GM21526 (cell line): Measurements from ENCODE around the gene ONECUT3.

Experiments used
- ATAC-seq: cut with Tn5 transposase; IDR thresholded peaks from one replicate; pipeline ENCODE4 v1.9.1; 2021; ENCODE audit warnings: moderate library complexity; ENCODE audit not compliant: unreplicated experiment, low FRiP score

The ONECUT3 gene

GRCh38 chr19:1811942-1812425, 58.7 kb downstream of the ONECUT3 start, which contains the start of gene ATP8B3:
TSS of gene ATP8B3 (minus strand) at chr19:1812276. CDS start at chr19:1811736, 540 bp downstream.
- peak; percentile 26 for ATAC-seq

DNA sequence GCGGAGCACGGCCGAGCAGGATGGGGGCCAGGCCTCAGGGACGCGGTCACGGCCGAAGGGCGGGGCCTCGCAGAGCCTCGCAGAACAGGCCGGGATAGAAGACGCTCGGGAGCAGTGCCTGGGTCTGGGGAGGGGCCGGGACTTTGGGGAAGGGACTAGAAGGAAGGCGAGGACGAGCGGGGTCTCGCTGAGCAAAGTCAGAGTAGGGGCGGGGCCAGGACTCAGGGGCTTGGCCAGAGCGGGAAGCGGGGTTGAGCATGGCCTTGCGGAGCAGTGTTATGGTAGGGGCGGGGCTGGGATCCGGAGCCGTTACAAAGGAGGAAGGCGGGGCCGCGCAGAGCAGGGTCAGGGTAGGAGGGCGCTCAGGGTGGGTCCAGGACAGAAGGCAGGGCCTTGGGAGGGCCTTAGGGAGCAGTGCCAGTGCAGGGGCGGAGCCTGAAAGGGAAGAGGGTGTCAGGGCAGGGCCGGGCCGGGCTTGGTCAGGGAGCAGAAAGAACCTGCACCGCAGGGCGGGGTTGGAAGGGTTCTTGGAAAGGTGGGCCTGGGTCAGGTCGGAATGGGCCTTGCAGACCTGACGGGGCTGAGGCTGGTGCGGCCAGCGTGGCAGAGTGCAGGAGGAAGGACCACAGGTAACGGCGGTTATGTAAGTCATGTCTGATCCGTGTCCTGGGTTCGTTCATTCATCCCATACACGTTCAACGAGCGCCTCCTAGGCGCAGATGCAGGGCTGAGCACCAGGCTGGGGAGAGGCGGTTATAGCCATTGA, 59.3 kb downstream of the ONECUT3 start:
- ATAC-seq: peak; percentile 70

DNA sequence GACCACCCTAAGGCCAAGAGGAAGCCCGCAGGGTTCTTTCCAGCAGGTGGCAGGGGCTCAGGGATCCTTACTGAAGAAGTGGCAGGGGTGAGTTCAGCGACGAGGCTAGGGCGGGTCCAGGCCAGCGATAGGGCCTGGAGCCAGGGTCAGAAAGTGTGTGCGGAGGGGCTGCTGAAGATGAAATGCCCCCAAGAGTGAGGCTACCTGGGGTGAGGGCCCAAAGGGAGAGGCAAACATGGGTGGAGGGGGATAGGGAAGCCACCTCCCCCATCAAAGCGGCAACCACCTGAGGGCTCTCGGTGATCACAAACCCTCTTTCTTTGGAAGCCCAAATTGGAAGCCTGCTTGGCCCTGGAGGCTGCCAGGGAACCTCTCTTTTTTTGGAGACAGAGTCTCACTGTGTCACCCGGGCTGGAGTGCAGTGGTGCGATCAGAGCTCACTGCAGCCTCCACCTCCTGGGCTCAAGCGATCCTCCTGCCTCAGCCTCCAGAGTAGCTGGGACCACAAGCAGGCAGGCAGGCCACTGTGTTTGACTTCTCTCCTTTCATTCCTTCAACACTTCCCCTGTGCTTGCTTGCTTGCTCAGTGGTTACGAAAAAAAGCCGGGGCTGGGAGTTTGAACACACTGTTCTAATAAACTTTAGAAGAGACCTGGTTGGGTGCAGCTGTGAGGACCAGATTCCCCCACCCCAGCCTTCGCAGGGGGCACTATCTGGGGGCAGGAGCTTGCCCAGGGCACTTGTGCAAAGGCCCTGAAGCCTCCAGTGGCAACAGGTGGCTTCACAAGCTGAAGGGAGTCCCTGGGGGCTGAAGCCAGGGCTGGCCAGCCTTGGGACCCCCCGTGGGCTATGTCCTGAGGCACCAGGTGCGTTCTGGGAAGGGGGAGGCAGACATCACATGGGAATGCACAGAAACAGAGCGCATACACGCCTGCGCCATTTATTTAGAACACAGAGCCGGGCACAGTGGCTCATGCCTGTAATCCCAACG, 60.2 kb downstream of the ONECUT3 start:
- no peak for ATAC-seq

DNA sequence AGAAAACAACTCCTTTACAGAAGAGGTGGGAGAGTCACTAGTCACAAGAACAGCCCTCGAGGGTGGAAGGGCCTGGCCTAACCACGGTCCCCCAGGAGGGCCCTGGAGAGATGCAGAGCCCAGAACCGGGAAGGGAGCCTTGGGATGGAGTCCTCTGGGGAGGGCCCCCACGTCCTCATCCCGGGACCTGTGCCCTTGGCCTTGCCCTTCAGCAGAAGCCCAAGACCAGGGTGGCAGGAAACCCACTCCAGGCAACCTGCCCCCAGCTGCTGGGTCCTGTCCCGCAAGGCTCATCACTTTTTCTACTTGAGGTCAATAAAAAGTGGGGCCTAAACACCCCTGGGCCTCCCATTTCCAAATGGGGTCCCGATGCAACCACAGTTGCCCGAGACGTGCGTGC, 61.1 kb downstream of the ONECUT3 start:
- no peak for ATAC-seq

DNA sequence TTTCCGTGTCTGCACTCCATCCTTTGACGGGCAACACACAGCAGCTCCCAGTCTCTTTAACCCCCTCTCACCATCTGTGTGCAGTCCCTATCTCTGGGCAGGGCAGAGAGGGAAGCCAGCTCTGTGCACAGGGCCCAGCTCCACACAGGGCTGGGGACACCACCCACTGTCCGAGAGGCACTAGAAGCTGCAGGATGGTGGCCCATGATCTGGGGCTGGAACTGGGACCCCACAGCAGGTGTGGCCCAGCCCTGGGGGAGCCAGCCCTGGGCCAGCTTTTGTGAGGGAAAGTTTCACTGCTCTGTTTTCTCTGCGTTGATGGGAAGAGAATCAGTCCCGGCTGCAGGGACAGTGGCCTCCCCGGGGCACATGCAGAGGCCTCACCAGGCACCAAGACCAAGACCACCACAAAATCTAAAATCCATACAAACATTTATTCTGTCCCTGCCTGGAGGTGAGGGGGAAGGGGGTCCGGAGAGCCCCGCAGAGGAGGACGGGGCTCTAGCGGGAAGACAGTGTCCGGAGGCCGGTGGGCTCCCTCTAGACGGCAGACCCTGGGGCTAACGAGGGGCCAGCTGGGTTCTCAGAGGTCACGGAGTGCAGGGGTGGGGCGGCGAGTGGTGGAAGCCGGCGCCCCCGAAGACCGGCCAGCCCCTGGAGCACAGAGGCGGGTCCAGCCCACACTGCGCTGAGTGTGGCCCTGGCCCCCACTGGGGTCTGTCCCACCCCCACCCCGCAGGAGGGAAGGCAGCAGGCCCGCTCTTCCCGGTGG, 61.7 kb downstream of the ONECUT3 start:
- no peak for ATAC-seq

- ATAC-seq: no peak
These were observed 62.6 kb downstream of the ONECUT3 start for GRCh38 chr19:1815605-1816529.

GRCh38 chr19:1816530-1817298, 63.4 kb downstream of the ONECUT3 start:
- ATAC-seq: no peak

GRCh38 chr19:1817553-1818179, 64.4 kb downstream of the ONECUT3 start:
- no peak for ATAC-seq

DNA sequence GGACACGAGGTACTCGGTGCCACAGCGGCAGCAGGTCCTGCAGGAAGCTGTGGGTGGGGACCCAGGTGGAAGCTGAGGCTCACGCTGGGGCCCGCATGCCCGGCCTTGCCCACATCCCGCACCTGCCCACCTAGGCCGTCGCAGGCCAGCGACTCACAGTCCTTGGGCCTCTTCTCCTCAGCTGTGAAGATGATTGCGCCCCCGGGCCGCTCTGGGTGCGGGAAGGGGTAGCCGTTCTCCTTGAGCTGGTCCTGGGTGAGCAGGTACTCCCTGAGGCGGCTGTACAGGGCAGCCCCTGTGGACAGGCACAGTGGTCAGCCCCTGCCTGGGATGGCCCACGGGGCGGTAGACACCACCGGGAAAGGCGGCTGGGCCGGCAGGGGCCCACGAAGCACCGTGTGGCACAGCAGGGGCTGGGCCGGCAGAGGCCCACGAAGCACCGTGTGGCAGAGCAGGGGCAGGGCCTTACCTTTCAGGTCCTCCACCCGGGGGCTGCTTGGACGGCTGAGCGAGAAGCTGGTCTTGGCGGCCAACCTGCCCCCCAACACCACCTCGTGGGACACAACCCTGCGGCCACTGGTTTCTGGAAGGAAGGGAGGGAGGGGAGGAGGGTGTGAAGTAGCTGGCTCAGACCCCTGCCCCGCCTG, 65.4 kb downstream of the ONECUT3 start:
- ATAC-seq: no peak

GRCh38 chr19:1819341-1820255, 66.3 kb downstream of the ONECUT3 start:
- ATAC-seq: no peak

GRCh38 chr19:1822210-1822609, 68.9 kb downstream of the ONECUT3 start:
- no peak for ATAC-seq

DNA sequence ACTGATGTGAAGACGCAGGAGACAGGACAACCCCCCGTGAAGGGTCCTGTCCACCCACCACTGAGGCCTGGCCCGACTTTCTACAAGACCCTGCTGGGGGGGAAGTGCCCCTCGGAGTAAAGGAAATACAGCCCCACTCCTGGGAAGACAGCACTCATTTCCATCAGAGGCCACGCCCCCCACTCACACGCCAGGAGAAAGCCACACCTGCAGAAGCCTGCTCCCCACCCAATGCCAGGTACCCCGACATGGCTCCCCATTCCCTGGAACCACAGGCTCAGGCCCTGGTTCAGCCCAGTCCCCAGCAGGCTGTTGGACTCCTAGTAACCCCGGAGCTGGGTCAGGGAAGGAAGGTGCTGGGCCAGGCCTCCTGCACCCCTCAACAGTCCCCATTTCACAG, 69.7 kb downstream of the ONECUT3 start:
- no peak for ATAC-seq

DNA sequence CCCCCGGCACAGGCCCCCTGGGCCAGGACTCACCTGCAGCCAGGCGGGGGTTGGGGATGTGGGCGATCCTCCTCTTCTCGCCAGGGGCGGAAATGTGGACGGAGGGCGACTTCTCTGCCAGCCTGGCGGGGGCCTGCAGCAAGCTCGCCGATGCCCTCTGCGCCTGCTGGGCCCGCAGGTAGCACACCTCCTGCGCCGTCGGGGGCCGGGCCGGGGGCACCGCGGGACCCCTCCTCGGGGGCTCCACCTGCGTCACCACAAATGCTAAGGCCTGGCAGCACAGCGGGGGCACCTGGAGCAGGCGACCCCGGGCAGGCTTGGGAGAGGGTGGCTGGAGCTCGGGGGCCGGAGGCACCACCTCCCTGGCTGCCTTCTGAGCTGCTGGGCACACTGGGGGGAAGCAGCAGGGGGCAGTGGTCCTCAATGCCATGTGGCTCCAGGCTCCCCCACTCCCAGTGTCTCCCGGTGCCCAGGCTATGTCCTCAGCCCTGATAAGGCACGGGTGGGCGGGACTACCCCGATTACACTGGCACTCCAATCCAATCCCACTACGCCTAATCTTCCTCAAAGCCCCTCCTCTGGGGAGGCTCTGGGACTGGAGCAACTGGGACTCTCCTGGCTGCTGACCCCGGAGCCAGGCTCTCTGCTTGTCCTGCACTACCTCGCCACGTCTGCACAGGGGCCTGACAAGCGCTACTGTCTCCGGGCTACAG, 70.4 kb downstream of the ONECUT3 start:
- ATAC-seq: no peak

DNA sequence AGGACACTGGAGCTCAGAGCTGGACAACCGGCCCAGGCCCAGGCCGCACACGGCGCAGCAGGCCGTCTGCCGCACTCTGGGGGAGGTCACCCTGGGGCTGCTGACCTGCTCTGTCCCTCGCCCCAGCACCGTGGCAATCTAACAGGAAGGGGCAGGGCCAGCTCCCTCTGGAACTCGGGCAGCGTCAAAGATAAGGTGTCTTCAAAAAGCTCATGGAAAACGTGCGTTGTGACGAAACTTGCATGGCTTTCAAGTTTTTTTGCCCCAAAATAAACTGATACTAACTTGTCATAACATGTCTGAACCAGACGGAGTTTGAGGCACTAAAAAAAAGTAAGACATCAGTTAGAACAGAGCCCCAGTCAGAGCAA, 70.9 kb downstream of the ONECUT3 start:
- no peak for ATAC-seq

GRCh38 chr19:1825909-1826556, 72.7 kb downstream of the ONECUT3 start:
- ATAC-seq: no peak
